ENCODE measurements around the gene HTR6. TPM values are rescaled to one million over a fixed set of nuclear protein-coding genes. Genes with fewer than 3 reads are reported as not detected.
"Not testable (repeated sequence)": the region's sequence is repeated elsewhere in the genome, so short reads cannot be mapped to it uniquely, and the experiment has no call there.

Gene HTR6
- polyA plus RNA-seq, 3 donors from 2014 or later = not detected

DNA sequence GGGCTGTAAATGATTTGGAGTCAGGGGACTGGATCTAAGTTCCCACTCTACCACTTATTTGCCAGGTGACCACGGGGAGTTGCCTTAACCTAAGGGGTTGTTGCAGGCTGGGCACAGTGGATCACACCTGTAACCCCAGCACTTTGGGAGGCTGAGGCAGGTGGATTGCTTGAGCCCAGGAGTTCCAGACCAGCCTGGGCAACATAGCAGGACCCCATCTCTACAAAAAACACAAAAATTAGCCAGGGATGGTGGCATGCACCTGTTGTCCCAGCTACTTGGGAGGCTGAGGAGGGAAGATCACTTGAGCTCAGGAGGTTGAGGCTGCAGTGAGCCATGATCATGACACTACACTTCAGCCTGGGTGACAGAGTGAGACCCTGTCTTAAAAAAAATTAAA, 34.5 kb upstream of the HTR6 start:
- H3K36me3 Mint-ChIP-seq = peaks cover 11 to 27% (median 12%) of the 10 kb centered on the region in 3 donors
- H3K4me1 Mint-ChIP-seq; H3K9me3 Mint-ChIP-seq; H3K27ac Mint-ChIP-seq; H3K4me3 Mint-ChIP-seq; DNase-seq; H3K27me3 Mint-ChIP-seq (ENCODE audit: low read depth in 3 of 3): not testable (repeated sequence)

DNA sequence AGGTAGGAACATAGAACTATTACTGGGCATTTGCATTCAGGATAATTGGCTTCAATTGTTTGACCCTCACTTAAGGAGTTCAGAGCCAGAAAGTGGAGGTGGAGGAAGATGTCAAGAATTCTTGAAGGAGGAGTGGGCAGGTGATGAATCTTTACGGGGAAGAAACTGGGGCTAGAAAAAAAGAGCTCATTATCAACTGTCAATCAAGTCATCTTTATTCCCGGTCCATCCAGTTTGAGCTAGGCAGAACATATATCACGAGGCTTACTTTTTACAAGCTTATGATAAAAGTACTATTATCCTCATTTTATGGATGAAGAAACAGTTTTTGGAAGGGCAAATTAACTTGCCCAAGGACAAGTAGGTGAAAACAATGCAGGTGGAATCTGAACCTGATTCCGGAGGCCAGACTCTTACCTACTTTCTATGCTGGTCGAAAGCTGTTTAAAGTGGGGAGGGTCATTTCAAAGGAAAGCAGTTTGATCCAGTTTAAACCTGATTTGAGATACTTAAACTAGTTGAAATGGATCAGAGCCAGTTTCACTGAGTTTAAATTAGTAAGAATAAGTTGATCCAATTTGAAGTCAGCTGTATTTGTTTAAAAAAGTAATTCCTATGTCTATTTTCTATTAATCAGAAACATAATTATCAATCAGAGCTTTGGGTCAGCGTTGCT, 33.8 kb upstream of the HTR6 start:
- Mint-ChIP-seq H3K27me3 (ENCODE audit: low read depth in 3 of 3) (peaks cover 0 to 2% (median 0%) of the 10 kb centered on the region in 3 donors), H3K36me3 (peaks cover 10 to 27% (median 11%) of the 10 kb centered on the region in 3 donors), H3K9me3 (no peaks in the 10 kb centered on the region), H3K27ac (peak overlapping the region in 1 of 6 donors; percentile 3), H3K4me1 (no peaks in the 10 kb centered on the region), H3K4me3 (no peak overlapping the region)
- no peak for DNase-seq

DNA sequence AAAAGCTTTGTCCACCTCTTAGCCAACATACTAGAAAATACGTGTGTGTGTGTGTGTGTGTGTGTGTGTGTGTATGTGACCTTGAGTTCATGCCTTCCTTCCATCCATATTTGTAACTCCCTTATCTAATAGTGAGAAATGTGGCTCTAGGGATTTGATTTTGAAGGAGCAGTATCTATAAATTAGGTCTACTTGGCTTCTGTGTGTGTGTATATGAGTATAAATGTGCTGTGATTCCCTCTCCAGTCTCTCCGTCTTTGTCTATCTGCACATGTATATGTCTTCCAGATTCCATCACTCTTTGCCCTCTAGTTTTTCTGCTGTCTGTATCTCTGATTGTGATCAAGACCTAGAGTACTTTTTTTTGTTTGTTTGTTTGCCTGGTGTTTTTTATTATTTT, 32.5 kb upstream of the HTR6 start:
- DNase-seq = no peak
- Mint-ChIP-seq H3K36me3 (peaks cover 3 to 14% (median 4%) of the 10 kb centered on the region in 3 donors), H3K4me1 (no peaks in the 10 kb centered on the region), H3K9me3 (no peaks in the 10 kb centered on the region), H3K27ac (no peak overlapping the region), H3K4me3 (no peak overlapping the region), H3K27me3 (ENCODE audit: low read depth in 3 of 3) (peaks cover 0 to 2% (median 0%) of the 10 kb centered on the region in 3 donors)

DNA sequence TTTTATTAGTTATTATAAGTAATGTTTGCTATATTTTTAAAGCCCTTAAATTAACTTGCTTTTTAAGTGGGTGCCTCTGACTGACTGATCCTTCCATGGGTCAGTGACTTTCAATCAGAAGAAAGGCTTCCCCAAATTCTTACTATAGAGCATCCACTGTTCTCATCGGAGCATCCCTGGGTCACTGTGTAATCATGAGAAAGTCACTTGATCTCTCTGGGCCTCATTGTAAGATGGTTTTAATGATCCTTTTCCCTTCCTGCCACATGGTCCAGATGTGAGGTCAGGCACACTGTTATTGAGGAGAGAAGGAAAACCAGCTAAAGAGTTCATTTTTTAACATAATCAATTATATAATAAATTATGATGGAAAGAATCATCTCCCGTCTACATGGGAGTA, 31.6 kb upstream of the HTR6 start:
- H3K9me3 Mint-ChIP-seq = no peaks in the 10 kb centered on the region
- no peak for DNase-seq
- peaks cover 0 to 6% (median 4%) of the 10 kb centered on the region in 3 donors for H3K36me3 Mint-ChIP-seq
- no peak overlapping the region for H3K4me3 Mint-ChIP-seq
- H3K27ac Mint-ChIP-seq = no peak overlapping the region
- H3K4me1 Mint-ChIP-seq = no peaks in the 10 kb centered on the region
- H3K27me3 Mint-ChIP-seq (ENCODE audit: low read depth in 3 of 3) = peaks cover 0 to 2% (median 0%) of the 10 kb centered on the region in 3 donors

DNA sequence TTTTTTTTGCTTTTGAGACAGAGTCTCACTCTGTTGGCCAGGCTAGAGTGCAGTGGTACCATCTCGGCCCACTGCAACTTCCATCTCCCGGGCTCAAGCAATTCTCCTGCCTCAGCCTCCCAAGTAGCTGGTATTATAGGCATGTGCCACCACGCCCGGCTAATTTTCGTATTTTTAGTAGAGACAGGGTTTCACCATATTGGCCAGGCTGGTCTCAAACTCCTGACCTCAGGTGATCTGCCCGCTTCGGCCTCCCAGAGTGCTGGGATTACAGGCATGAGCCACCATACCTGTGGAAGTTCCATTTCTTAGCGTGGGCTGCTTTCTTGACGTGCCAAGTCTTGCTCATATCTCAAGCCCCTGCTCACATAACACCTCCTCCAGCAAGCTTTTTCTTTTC, 29.6 kb upstream of the HTR6 start:
- H3K4me1 Mint-ChIP-seq; H3K27me3 Mint-ChIP-seq (ENCODE audit: low read depth in 3 of 3); H3K4me3 Mint-ChIP-seq; DNase-seq; H3K9me3 Mint-ChIP-seq; H3K36me3 Mint-ChIP-seq; H3K27ac Mint-ChIP-seq: not testable (repeated sequence)

DNA sequence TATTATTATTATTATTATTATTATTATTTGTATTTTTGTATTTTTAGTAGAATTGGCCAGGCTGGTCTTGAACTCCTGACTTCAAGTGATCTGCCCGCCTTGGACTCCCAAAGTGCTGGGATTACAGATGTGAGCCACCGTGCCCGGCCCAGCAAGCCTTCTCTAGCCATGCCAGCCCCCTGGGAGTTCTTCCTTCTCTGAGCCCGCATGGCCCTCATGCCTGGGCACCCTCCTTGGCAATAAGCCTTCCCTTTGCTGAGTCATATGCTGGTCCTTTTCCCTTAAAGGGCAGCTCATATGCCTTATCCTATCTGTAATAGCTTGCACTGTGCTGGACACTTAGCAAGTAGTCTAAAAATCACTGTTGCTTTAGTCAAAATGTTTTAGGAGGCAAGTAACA, 29.0 kb upstream of the HTR6 start:
- no peak for DNase-seq
- Mint-ChIP-seq H3K4me3 (no peak overlapping the region), H3K4me1 (no peaks in the 10 kb centered on the region), H3K36me3 (no peaks in the 10 kb centered on the region), H3K27ac (no peak overlapping the region), H3K9me3 (no peaks in the 10 kb centered on the region), H3K27me3 (ENCODE audit: low read depth in 3 of 3) (peaks cover 0 to 2% (median 0%) of the 10 kb centered on the region in 3 donors)

DNA sequence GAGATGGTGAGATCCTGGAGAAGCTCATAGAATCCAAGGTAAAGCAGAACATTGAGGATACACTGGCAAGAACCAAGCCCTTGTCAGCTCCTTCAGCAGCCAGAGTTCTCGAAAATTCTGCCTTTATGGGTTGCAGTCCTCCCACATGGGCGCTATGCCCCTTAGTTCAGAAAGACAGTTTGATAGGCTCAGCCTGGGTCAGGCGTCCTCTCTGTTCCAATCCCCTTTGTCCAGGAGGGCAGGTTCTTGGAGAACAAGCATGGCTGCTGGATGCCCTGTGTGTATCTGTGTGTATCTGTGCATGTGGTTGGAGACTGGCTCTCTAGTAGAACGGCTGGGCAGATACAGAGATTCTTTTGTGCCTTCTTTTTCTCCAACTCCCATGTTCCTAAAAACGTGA, 28.6 kb upstream of the HTR6 start:
- Mint-ChIP-seq H3K27ac (no peak overlapping the region), H3K4me1 (no peaks in the 10 kb centered on the region), H3K9me3 (no peaks in the 10 kb centered on the region), H3K27me3 (ENCODE audit: low read depth in 3 of 3) (peaks cover 0 to 2% (median 0%) of the 10 kb centered on the region in 3 donors), H3K4me3 (no peak overlapping the region), H3K36me3 (no peaks in the 10 kb centered on the region)
- DNase-seq = no peak

DNA sequence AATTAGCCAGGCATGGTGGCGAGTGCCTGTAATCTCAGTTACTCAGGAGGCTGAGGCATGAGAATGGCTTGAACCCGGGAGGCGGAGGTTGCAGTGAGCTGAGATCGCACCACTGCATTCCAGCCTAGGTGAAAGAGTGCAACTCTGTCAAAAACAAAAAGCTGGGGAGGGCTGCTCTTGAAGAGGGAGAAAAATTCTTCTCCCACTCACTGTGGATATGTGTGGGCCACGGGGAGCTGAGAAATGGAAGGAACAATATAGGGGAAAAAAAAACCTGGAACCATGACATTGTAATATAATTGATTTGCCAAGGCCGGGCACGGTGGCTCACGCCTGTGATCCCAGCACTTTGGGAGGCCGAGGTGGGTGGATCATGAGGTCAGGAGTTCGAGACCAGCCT, 27.9 kb upstream of the HTR6 start:
- H3K27ac Mint-ChIP-seq; H3K4me1 Mint-ChIP-seq; H3K27me3 Mint-ChIP-seq (ENCODE audit: low read depth in 3 of 3); H3K36me3 Mint-ChIP-seq; H3K9me3 Mint-ChIP-seq; H3K4me3 Mint-ChIP-seq; DNase-seq: not testable (repeated sequence)

DNA sequence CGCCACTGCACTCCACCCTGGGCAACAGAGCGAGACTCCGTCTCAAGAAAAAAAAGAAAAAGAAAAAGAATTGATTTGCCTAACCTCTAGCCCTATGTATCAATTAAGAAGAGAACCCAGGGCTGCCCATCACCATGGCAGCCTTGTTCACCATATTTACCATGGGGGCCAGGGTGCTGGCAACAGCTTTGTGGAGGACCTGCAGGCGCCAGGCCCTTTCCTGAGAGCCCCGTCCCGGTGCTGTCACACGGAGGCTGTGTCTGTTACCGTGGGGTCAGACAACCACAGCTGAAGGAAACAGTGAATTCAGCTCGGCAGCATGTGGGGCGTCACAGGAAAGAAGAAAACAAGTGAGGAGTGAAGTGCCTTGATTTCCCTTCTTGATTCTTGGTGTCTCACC, 27.1 kb upstream of the HTR6 start:
- Mint-ChIP-seq H3K9me3 (no peaks in the 10 kb centered on the region), H3K4me1 (no peaks in the 10 kb centered on the region), H3K4me3 (no peak overlapping the region), H3K36me3 (no peaks in the 10 kb centered on the region), H3K27ac (no peak overlapping the region), H3K27me3 (ENCODE audit: low read depth in 3 of 3) (peaks cover 2 to 4% (median 3%) of the 10 kb centered on the region in 3 donors)
- DNase-seq = no peak

DNA sequence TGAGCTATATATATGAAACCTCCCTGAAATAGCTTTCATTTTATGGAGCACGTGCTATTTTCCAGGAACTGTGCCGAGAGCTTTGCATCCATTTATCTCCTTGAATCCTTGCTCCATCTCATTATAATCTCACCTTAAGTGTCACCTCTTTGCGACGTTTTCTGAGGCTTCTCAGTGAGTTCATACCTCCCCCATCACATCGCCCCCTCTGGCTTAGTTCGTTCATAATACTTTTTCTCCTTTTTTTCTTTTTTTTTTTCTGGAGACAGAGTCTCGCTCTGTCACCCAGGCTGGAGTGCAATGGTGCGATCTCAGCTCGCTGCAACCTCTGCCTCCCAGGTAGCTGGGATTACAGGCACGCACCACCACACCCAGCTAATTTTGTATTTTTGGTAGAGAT, 25.4 kb upstream of the HTR6 start:
- not testable (repeated sequence) for H3K4me1 Mint-ChIP-seq, H3K9me3 Mint-ChIP-seq, DNase-seq, H3K36me3 Mint-ChIP-seq, H3K4me3 Mint-ChIP-seq, H3K27ac Mint-ChIP-seq
- H3K27me3 Mint-ChIP-seq (ENCODE audit: low read depth in 3 of 3) = peaks cover 2 to 14% (median 11%) of the 10 kb centered on the region in 3 donors

DNA sequence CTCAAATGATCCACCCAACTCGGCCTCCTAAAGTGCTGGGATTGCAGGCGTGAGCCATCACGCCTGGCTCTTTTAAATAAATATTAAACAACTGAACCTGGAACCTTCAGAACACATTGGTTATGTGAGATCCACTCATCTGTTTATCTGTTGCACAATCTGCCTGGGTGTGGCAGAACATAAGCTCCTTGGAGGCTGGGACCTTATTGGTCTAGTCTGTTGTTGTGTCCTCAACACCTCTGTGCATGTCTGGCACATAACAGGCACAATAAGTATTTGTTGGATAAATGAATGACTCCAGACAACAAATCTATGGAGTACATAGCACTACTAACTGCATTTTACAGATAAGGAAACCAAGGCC, 24.7 kb upstream of the HTR6 start:
- H3K4me1 Mint-ChIP-seq = peaks cover 10 to 13% of the 10 kb centered on the region in 2 donors
- no peaks in the 10 kb centered on the region for H3K36me3 Mint-ChIP-seq
- H3K4me3 Mint-ChIP-seq = no peak overlapping the region
- no peak for DNase-seq
- peaks cover 0 to 17% (median 13%) of the 10 kb centered on the region in 3 donors for H3K27me3 Mint-ChIP-seq (ENCODE audit: low read depth in 3 of 3)
- no peaks in the 10 kb centered on the region for H3K9me3 Mint-ChIP-seq
- no peak overlapping the region for H3K27ac Mint-ChIP-seq

DNA sequence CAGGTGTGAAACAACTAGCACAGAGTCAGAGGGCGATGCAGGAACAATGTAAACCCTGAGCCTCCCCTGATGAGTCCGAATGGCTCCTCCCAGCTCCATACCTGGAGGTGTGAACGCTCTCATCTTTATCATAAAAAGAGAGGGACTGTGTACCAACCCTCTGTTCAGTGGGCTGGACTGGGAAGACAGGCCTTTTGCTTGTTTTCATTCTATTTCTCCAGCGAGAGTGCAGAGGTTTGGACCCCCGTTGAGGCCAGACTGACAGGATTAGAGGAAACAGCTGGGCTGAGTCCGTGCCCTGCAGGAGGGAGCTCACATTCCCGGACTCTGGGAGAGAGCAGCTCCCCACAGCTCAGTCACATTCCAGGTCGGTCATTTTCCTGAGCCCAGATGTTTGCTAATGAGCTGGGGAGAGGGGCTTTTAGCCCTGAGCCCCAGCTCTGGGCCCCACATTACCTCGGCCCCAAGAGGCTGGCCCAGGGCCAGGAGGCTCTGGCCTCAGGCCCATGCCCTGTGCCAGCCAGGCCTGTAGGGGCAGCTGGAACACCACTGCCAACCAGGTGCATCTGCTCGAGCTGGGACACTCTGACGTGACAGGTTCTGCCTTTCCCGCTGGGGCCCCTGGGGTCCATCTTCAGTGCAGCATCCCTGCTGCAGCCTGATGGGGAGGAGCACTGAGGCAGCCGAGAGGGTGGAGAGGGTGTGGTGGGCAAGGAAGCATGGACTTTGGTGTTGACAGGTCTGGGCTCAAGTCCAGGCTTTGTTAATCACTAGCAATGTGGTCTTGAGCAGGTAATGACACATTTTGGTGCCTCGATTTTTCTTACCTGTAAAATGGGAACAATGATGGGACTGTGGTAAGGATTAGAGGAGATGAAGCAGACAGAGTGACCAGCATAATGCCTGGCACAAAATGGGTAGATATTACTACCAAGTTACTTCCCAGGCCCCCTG, 24.0 kb upstream of the HTR6 start:
- no peak overlapping the region for H3K27ac Mint-ChIP-seq
- H3K36me3 Mint-ChIP-seq = no peaks in the 10 kb centered on the region
- H3K4me3 Mint-ChIP-seq = no peak overlapping the region
- peaks cover under 1 to 17% (median 13%) of the 10 kb centered on the region in 3 donors for H3K27me3 Mint-ChIP-seq (ENCODE audit: low read depth in 3 of 3)
- DNase-seq = no peak
- H3K4me1 Mint-ChIP-seq = peaks cover 10 to 14% of the 10 kb centered on the region in 2 donors
- H3K9me3 Mint-ChIP-seq = no peaks in the 10 kb centered on the region

DNA sequence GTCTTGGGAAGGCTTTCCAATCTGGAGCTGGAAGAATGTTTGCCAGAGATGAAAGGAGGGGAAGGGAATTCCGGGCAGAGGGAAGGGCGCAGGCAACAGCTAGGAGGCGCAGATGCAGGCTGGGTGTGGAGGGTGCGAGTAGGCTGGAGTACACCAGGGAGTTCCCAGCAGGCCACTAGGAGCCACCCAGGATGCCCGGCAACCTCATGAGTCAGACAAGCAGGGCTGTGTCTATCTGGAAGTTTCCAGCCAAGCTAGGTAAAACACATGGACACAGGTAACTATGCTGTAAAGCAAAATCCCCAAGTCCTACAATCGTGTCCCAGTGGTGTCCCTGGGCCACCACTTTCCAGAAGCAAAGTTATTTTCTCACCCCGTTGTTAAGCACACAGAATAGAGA, 21.6 kb upstream of the HTR6 start:
- H3K27ac Mint-ChIP-seq = peak overlapping the region in 3 of 6 donors; percentile 26 to 48 (median 46)
- no peaks in the 10 kb centered on the region for H3K9me3 Mint-ChIP-seq
- H3K4me1 Mint-ChIP-seq = peaks cover 11 to 20% of the 10 kb centered on the region in 2 donors
- peak overlapping the region; percentile 61 to 77 (median 72) for H3K4me3 Mint-ChIP-seq
- H3K27me3 Mint-ChIP-seq (ENCODE audit: low read depth in 3 of 3) = peaks cover 10 to 32% (median 21%) of the 10 kb centered on the region in 3 donors
- no peaks in the 10 kb centered on the region for H3K36me3 Mint-ChIP-seq
- DNase-seq = no peak
